Left ventricle myocardium inferior (tissue), 1 donor: ENCODE data around the gene MC4R. TPM values are rescaled to one million over a fixed set of nuclear protein-coding genes. Genes with fewer than 3 reads are reported as not detected.

Experiments
- DNase-seq: peaks from one replicate; pipeline ENCODE4 v3.0.0-alpha.2; 2020
- H3K27ac ChIP-seq: fragments of 200-600 bp; replicated peaks from 2 replicates; pipeline ENCODE4 v1.8.0; 2021
- H3K27me3 ChIP-seq: fragments of 200-600 bp; 2 replicates; pipeline ENCODE4 v1.8.0; 2021; ENCODE audit warnings: low read depth
- H3K36me3 ChIP-seq: fragments of 200-600 bp; 2 replicates; pipeline ENCODE4 v1.8.0; 2021
- H3K4me1 ChIP-seq: fragments of 200-600 bp; 2 replicates; pipeline ENCODE4 v1.8.0; 2021
- H3K4me3 ChIP-seq: fragments of 200-600 bp; 2 replicates; pipeline ENCODE4 v1.8.0; 2021; ENCODE audit warnings: mild to moderate bottlenecking, moderate library complexity
- H3K9me3 ChIP-seq: fragments of 200-600 bp; replicated peaks from 2 replicates; pipeline ENCODE4 v1.8.0; 2021
- intact Hi-C: fragments of 100-400 bp; cut with micrococcal nuclease; formaldehyde crosslinking; loops from one replicate; pipeline ENCODE4 v1.11.0; 2022
- total RNA-seq: library from RNA; stranded (reverse); fragmentation: NEBNext Ultra II Directional; extraction: Animal tissue kit (Norgen Biotek cat#: 25700); gene quantifications from one replicate; pipeline ENCODE4 v1.2.1, GENCODE V29; 2021
- TF ChIP-seq, protein P1 (sequence below): fragments of 200-600 bp; IDR thresholded peaks from 2 replicates; pipeline ENCODE4 v1.8.0; 2021; ENCODE audit warnings: antibody characterized with exemption, mild to moderate bottlenecking, borderline replicate concordance
- donor health status: DM: no; HTN: yes; CAD: no; lungs with severe emphysema.

The MC4R gene
- total RNA-seq, 1 donor from 2014 or later = not detected

DNA sequence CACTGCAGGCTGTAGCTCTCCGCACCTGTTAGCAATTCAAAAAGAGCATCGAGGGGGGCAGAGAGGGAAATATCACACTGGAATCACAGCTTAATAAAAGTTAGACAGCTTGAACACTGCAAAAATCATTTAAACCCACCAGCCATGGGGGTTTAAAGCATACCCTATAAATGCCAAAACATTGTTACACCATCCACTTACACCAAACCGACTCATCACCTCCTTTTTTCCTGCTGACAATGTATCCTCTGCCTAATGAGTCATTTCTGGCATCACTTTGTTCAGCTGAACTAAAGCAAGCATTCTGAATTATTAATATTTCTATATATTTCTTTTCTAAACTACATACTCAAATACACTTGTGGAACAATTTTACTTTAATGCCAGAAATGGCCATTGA lies 21.6 kb downstream of the MC4R start:
- H3K27ac ChIP-seq = no peak overlapping the region
- H3K4me1 ChIP-seq = no peaks in the 10 kb centered on the region
- intact Hi-C loops = no loop called here
- TF ChIP-seq, protein P1, sequence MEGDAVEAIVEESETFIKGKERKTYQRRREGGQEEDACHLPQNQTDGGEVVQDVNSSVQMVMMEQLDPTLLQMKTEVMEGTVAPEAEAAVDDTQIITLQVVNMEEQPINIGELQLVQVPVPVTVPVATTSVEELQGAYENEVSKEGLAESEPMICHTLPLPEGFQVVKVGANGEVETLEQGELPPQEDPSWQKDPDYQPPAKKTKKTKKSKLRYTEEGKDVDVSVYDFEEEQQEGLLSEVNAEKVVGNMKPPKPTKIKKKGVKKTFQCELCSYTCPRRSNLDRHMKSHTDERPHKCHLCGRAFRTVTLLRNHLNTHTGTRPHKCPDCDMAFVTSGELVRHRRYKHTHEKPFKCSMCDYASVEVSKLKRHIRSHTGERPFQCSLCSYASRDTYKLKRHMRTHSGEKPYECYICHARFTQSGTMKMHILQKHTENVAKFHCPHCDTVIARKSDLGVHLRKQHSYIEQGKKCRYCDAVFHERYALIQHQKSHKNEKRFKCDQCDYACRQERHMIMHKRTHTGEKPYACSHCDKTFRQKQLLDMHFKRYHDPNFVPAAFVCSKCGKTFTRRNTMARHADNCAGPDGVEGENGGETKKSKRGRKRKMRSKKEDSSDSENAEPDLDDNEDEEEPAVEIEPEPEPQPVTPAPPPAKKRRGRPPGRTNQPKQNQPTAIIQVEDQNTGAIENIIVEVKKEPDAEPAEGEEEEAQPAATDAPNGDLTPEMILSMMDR = no peak
- no peak for DNase-seq
- H3K9me3 ChIP-seq = peaks cover 11% of the 10 kb centered on the region
- H3K4me3 ChIP-seq = no peak overlapping the region
- H3K36me3 ChIP-seq = no peaks in the 10 kb centered on the region
- H3K27me3 ChIP-seq = no peaks in the 10 kb centered on the region

DNA sequence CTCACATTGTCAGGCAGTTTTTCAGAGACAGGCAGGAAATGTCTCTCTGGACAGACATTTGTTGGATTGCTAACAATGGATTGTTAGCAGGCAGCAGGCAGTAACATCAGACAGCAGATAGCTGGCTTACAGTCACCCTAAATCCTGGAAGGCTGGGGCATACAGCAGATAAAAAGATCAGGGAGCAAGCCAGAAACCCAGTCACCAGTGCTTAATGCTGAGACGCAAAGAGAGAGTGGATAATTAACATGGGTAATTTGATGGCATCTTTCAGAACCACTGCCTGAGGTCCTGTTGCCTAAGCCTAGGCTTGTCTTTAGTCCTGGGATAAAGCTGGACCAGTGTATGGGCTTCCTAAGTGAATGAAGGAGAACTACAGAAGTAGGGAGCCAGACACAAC lies 22.4 kb downstream of the MC4R start:
- Histone ChIP-seq H3K4me1 (no peaks in the 10 kb centered on the region), H3K4me3 (no peak overlapping the region), H3K9me3 (peaks cover 11% of the 10 kb centered on the region), H3K27ac (no peak overlapping the region), H3K36me3 (no peaks in the 10 kb centered on the region), H3K27me3 (no peaks in the 10 kb centered on the region)
- TF ChIP-seq, protein P1 = no peak
- DNase-seq = no peak
- intact Hi-C loops = no loop called here

DNA sequence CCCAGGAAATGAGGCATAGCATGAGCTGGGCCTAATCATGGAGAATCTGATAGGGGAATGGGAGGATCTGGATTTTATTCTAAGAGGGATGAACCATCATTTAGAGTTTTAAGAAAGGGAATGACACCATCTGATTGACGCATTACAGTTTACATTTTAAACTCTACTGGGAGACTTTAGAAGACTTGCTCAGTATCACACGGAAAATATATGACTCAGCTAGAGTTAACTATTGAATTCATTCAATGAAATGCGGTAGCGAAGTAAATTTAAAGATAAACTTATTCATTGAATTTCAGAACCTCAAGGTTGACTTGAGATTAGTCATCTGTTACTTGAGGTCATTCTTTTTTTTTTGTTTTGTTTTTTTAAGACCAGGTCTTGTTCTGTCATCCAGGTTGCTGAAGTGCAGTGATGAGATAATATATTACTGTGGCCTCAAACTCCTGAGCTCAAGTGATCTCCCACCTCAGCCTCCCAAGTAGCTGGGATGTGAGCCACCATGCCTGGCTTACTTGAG lies 25.0 kb downstream of the MC4R start:
- Histone ChIP-seq H3K4me1 (no peaks in the 10 kb centered on the region), H3K36me3 (no peaks in the 10 kb centered on the region), H3K9me3 (peaks cover 11% of the 10 kb centered on the region), H3K27ac (no peak overlapping the region), H3K27me3 (no peaks in the 10 kb centered on the region), H3K4me3 (no peak overlapping the region)
- no peak for DNase-seq
- intact Hi-C loops = no loop called here
- TF ChIP-seq, protein P1 = no peak

DNA sequence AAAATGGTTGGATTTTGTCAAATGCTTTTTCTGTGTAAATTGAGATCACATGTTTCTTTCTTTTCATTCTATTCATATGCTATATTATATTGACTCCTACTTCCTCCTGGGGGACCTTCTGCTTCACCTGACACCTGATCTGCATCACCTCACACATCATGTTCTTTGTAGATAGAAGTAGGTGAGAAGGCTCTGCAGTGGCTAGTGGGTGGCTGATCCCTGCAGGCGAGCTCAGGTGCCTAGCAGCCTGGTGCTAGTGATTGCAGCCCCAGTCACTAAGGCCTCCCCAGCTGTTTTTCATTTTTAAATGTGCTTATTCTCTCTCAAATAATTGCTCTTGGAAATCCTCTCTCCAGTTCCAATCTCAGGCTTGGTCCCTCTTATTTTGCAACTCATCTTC lies 33.6 kb downstream of the MC4R start:
- TF ChIP-seq, protein P1 = no peak
- intact Hi-C loops = no loop called here
- H3K9me3 ChIP-seq = peaks cover 21% of the 10 kb centered on the region
- DNase-seq = no peak
- no peak overlapping the region for H3K27ac ChIP-seq
- H3K36me3 ChIP-seq = no peaks in the 10 kb centered on the region
- H3K4me3 ChIP-seq = no peak overlapping the region
- no peaks in the 10 kb centered on the region for H3K27me3 ChIP-seq
- H3K4me1 ChIP-seq = no peaks in the 10 kb centered on the region

DNA sequence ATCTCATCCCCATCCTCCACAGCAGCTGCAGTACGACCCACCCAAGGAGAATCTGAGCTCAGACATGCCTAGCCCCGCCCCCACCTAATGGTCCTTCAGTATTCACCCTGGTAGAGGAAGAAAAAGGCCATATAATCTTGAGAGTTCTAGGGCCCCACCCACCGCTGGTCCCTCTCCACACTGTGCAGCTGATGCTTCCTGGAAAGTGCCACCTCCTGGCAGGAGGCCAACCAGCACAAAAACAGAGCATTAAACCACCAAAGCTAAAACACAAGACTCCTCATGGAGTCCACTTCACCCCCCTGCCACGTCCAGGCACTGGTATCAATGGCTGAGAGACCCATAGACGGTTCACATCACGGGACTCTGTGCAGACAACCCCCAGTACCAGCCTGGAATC lies 40.7 kb downstream of the MC4R start:
- DNase-seq = no peak
- no peaks in the 10 kb centered on the region for H3K4me1 ChIP-seq
- H3K27me3 ChIP-seq = no peaks in the 10 kb centered on the region
- peaks cover 13% of the 10 kb centered on the region for H3K9me3 ChIP-seq
- no peaks in the 10 kb centered on the region for H3K36me3 ChIP-seq
- H3K27ac ChIP-seq = no peak overlapping the region
- TF ChIP-seq, protein P1 = no peak
- intact Hi-C loops = no loop called here
- H3K4me3 ChIP-seq = no peak overlapping the region
